Stimulated activated CD4-positive, alpha-beta T cell treated with anti-CD3 and anti-CD28 coated beads, Interleukin-1b, Interleukin-23, amount 100 ng/mL, for 1 hour (primary cell): ENCODE data around the gene WDR35.

ENCODE experiments used
- DNase-seq, 2 donors: peaks; one replicate each; pipeline ENCODE4 v3.0.0-alpha.2; 2020; ENCODE audit warnings: low read depth in 2 of 2

WDR35 gene

DNA sequence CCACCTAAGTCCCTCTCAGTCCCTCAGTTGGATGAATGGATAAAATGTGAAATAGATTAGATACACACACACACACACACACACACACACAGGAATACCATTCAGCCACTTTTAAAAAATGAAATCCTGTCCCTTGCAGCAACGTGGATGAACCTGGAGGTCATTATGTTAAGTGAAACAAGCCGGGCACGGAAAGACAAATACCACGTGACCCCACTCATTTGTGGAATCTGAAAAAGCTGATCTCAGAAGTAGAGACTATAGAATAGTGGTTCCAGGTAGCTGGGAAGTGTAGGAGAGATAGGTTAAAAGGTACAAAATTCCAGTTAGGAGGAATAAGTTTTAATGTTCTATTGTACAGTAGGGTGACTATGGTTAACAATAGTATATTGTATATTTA is 119.1 kb downstream of the WDR35 start:
- no peak for DNase-seq

- DNase-seq = peak in 1 of 2 donors; percentile 32
Measured at GRCh38 chr2:19868701-19869580, 121.0 kb downstream of the WDR35 start.

GRCh38 chr2:19868224-19868623 is 121.7 kb downstream of the WDR35 start:
- no peak for DNase-seq

GRCh38 chr2:19866771-19867170 is 123.1 kb downstream of the WDR35 start:
- no peak for DNase-seq

DNA sequence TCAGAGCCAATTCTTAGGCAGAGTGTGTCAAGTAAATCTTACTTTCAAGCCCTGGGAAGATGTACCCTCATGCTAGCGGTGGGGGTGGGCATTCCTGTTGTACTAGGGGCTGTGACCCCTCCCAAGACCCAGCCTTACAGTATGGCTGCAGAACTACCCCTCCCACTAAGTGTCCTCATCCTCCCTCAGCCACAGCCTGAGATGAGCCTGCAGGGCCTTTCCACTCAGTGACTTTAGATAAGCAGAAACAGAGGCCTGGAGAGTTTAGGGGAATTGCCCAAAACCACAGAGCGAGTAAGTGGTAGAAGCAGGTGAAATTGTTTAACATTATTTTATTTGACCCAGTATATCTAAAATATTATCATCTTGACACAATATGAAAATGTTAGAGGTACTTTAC is 124.8 kb downstream of the WDR35 start:
- DNase-seq = no peak

DNA sequence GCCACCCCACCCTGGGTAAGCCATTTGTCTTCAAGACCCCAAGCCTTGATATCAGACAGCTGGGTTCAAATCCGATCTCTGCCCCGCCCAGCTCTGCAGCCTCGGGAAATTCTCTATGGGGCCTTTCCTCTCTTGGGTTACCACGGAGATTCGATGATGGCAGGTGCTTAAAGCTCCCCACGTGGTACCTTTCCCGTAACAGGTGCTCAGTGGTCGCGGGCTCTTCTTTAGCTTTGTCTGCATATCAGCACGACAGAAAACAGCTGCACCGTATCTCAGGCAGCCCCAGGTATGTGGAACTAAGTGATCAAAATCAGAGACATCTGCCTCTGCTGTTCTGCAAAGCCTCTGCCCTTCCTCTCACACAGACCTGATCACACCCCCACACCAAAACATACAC is 125.5 kb downstream of the WDR35 start:
- no peak for DNase-seq

- peak; percentile 30 to 55 for DNase-seq
Measured at GRCh38 chr2:19863303-19864041, 126.4 kb downstream of the WDR35 start.

GRCh38 chr2:19861813-19862212 is 128.1 kb downstream of the WDR35 start:
- DNase-seq = no peak
